HEK293 (cell line): ENCODE measurements around the gene RIN3.

Experiments used
- CTCF ChIA-PET: fragments of 350-600 bp; formaldehyde crosslinking; extraction: SDS; loops from one replicate; lab custom pipeline; 2021; ENCODE audit warnings: antibody characterized with exemption; lab: Yijun Ruan, JAX
- POLR2A ChIA-PET: fragments of 300-600 bp; formaldehyde crosslinking; extraction: SDS; loops from one replicate; lab custom pipeline; 2020; ENCODE audit warnings: antibody characterized with exemption, inconsistent platforms; lab: Yijun Ruan, JAX
- H3K27ac ChIP-seq: fragments of 200-500 bp; sonication (Bioruptor generic); 2 replicates; pipeline ENCODE4 v1.5.1; 2014; ENCODE audit warnings: low read depth, low read length, control low read depth, inconsistent platforms; ENCODE audit errors: extremely low read depth
- H3K36me3 ChIP-seq, 2 experiments: fragments of 200-500 bp in 1 of 2; sonication (Bioruptor generic) in 1 of 2; 1 replicate in 1 of 2; 2 replicates in 1 of 2; pipeline ENCODE4 v1.5.1; 2014 to 2017; ENCODE audit warnings: inconsistent platforms in 2 of 2, low read length in 2 of 2; ENCODE audit not compliant: control insufficient read depth in 2 of 2, insufficient read depth in 1 of 2
- H3K4me1 ChIP-seq: fragments of 200-500 bp; sonication (Bioruptor generic); 2 replicates; pipeline ENCODE4 v1.5.1; 2014; ENCODE audit warnings: mild to moderate bottlenecking, low read length, inconsistent platforms; ENCODE audit not compliant: control insufficient read depth, insufficient read depth
- H3K4me3 ChIP-seq: 2 replicates; pipeline ENCODE4 v1.5.1; 2011; ENCODE audit warnings: low read depth, mild to moderate bottlenecking, control low read depth, low read length, moderate library complexity
- H3K9me3 ChIP-seq: fragments of 200-500 bp; sonication (Bioruptor generic); 2 replicates; pipeline ENCODE4 v1.5.1; 2014; ENCODE audit warnings: low read depth, low read length, inconsistent platforms; ENCODE audit not compliant: control insufficient read depth, insufficient read depth
- GLI2 ChIP-seq: fragments of 450-650 bp; formaldehyde crosslinking; IDR thresholded peaks from 2 replicates; pipeline ENCODE4; 2017; ENCODE audit warnings: missing biosample characterization, missing genetic modification characterization, low read depth, borderline replicate concordance
- IKZF3 ChIP-seq: fragments of 450-650 bp; IDR thresholded peaks from 2 replicates; pipeline ENCODE4 v1.5.0; 2018; ENCODE audit warnings: missing biosample characterization, mild to moderate bottlenecking, missing genetic modification characterization, moderate library complexity
- OVOL3 ChIP-seq: fragments of 450-650 bp; formaldehyde crosslinking; IDR thresholded peaks from 2 replicates; pipeline ENCODE4 v1.5.1; 2016; ENCODE audit warnings: missing biosample characterization, missing genetic modification characterization
- YY1 ChIP-seq: fragments of 450-650 bp; formaldehyde crosslinking; IDR thresholded peaks from 2 replicates; pipeline ENCODE4 v1.5.1; 2018; ENCODE audit warnings: missing biosample characterization, missing genetic modification characterization
- ZBTB1 ChIP-seq: fragments of 450-650 bp; formaldehyde crosslinking; IDR thresholded peaks from 2 replicates; pipeline ENCODE4 v1.5.1; 2016; ENCODE audit warnings: missing biosample characterization, missing genetic modification characterization
- ZBTB20 ChIP-seq: fragments of 450-650 bp; formaldehyde crosslinking; IDR thresholded peaks from 2 replicates; pipeline ENCODE4 v1.5.1; 2016; ENCODE audit warnings: missing biosample characterization, missing genetic modification characterization
- ZEB2 ChIP-seq: fragments of 450-650 bp; formaldehyde crosslinking; IDR thresholded peaks from 2 replicates; pipeline ENCODE4 v1.5.1; 2016; ENCODE audit warnings: missing biosample characterization, missing genetic modification characterization
- ZNF112 ChIP-seq: fragments of 450-650 bp; formaldehyde crosslinking; IDR thresholded peaks from 2 replicates; pipeline ENCODE4 v1.5.0; 2017; ENCODE audit warnings: missing biosample characterization, missing genetic modification characterization
- ZNF132 ChIP-seq: fragments of 450-650 bp; formaldehyde crosslinking; IDR thresholded peaks from 2 replicates; pipeline ENCODE4 v1.5.1; 2017; ENCODE audit warnings: missing biosample characterization, missing genetic modification characterization, borderline replicate concordance
- ZNF155 ChIP-seq: fragments of 450-650 bp; formaldehyde crosslinking; IDR thresholded peaks from 2 replicates; pipeline ENCODE4 v1.5.1; 2016; ENCODE audit warnings: missing biosample characterization, missing genetic modification characterization
- ZNF184 ChIP-seq: fragments of 450-650 bp; IDR thresholded peaks from 2 replicates; pipeline ENCODE4 v1.5.1; 2018; ENCODE audit warnings: missing biosample characterization, mild to moderate bottlenecking, missing genetic modification characterization
- ZNF239 ChIP-seq: fragments of 450-650 bp; formaldehyde crosslinking; IDR thresholded peaks from 2 replicates; pipeline ENCODE4 v1.5.1; 2016; ENCODE audit warnings: missing biosample characterization, missing genetic modification characterization
- ZNF350 ChIP-seq: fragments of 450-650 bp; formaldehyde crosslinking; IDR thresholded peaks from 2 replicates; pipeline ENCODE4 v1.5.0; 2017; ENCODE audit warnings: missing biosample characterization, mild to moderate bottlenecking, missing genetic modification characterization
- ZNF37A ChIP-seq: fragments of 450-650 bp; IDR thresholded peaks from 2 replicates; pipeline ENCODE4 v1.5.1; 2018; ENCODE audit warnings: missing biosample characterization, missing genetic modification characterization
- ZNF433 ChIP-seq: fragments of 450-650 bp; formaldehyde crosslinking; IDR thresholded peaks from 2 replicates; pipeline ENCODE4 v1.5.1; 2016; ENCODE audit warnings: missing biosample characterization, missing genetic modification characterization, low read depth
- ZNF529 ChIP-seq: fragments of 450-650 bp; formaldehyde crosslinking; IDR thresholded peaks from 2 replicates; pipeline ENCODE4 v1.5.1; 2017; ENCODE audit warnings: missing genetic modification characterization, missing biosample characterization; ENCODE audit not compliant: insufficient replicate concordance
- ZNF544 ChIP-seq: fragments of 450-650 bp; formaldehyde crosslinking; IDR thresholded peaks from 2 replicates; pipeline ENCODE4 v1.5.0; 2017; ENCODE audit warnings: missing biosample characterization, missing genetic modification characterization
- ZNF549 ChIP-seq: fragments of 450-650 bp; IDR thresholded peaks from 2 replicates; pipeline ENCODE4 v1.5.1; 2018; ENCODE audit warnings: missing biosample characterization, missing genetic modification characterization, mild to moderate bottlenecking, inconsistent platforms, moderate library complexity
- ZNF561 ChIP-seq: fragments of 450-650 bp; IDR thresholded peaks from 2 replicates; pipeline ENCODE4 v1.5.1; 2018; ENCODE audit warnings: missing biosample characterization, missing genetic modification characterization, borderline replicate concordance
- ZNF626 ChIP-seq: fragments of 450-650 bp; sonication (Bioruptor Pico); formaldehyde crosslinking; IDR thresholded peaks from 2 replicates; pipeline ENCODE4 v1.5.1; 2018; ENCODE audit warnings: missing biosample characterization, missing genetic modification characterization, inconsistent platforms
- ZNF677 ChIP-seq: fragments of 450-650 bp; IDR thresholded peaks from 2 replicates; pipeline ENCODE4 v1.5.0; 2018; ENCODE audit warnings: missing biosample characterization, mild to moderate bottlenecking, missing genetic modification characterization, moderate library complexity
- ZNF791 ChIP-seq: fragments of 450-650 bp; formaldehyde crosslinking; IDR thresholded peaks from 2 replicates; pipeline ENCODE4 v1.5.1; 2016; ENCODE audit warnings: missing biosample characterization, missing genetic modification characterization
- TF ChIP-seq, protein P1 (sequence below): fragments of 450-650 bp; formaldehyde crosslinking; IDR thresholded peaks from 2 replicates; pipeline ENCODE4 v1.5.1; 2016; ENCODE audit warnings: missing biosample characterization, missing genetic modification characterization
- TF ChIP-seq, protein P2 (sequence below): fragments of 450-650 bp; formaldehyde crosslinking; IDR thresholded peaks from 2 replicates; pipeline ENCODE4 v1.5.1; 2016; ENCODE audit warnings: missing biosample characterization, missing genetic modification characterization
- TF ChIP-seq, protein P3 (sequence below): fragments of 450-650 bp; formaldehyde crosslinking; optimal IDR thresholded peaks from 2 replicates; pipeline ENCODE3; 2016; ENCODE audit warnings: missing biosample characterization, mild to moderate bottlenecking, missing genetic modification characterization
- TF ChIP-seq, protein P4 (sequence below): fragments of 450-650 bp; formaldehyde crosslinking; IDR thresholded peaks from 2 replicates; pipeline ENCODE4 v1.5.1; 2016; ENCODE audit warnings: missing biosample characterization, missing genetic modification characterization
- TF ChIP-seq, protein P5 (sequence below): fragments of 450-650 bp; formaldehyde crosslinking; IDR thresholded peaks from 2 replicates; pipeline ENCODE4 v1.5.1; 2017; ENCODE audit warnings: missing biosample characterization, missing genetic modification characterization

Gene RIN3

DNA sequence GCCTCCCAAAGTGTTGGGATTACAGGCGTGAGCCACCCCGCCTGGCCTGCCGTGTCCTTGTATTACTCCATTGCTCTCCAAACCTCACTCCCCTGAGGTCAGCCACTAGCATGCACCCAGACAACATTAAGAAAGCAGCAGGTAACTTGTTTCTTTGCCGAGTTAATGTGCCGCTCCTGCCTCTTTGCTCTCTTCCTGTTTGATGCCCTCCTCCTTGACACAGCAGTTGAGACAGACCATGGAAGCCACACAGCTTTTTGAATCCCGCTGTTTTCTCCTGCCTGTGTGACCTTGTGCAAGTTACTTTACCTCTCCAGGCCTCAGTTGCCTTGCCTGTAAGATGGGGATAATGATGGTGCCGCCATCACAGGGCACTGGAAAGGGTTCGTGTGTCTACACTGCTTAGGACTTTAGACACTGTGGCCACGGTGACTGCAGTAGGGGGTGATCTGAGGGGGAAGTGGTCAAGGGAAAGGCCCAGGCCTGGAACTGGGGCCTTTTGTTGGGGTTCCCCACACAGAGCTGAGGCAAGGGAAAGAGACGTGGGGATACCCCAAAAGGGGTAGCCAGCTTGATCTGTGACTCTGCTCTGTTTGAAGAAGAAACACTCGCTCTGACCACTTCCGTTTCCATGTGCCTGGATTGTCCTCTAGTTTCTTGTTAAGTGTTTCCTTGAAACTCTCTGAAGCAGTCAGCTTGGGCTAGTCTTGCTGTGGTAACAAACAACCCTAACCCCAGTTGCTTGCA, 69.3 kb downstream of the RIN3 start:
- ChIA-PET CTCF (interaction anchor here (0.7 kb wide), 1 partner anchor 1582 kb away, joined by 8 read pairs; no protein-coding TSS in a partner anchor), POLR2A (no interaction called here)
- Histone ChIP-seq H3K9me3 (no peaks in the 10 kb centered on the region), H3K27ac (no peak overlapping the region), H3K4me1 (no peaks in the 10 kb centered on the region), H3K36me3 (no peaks in the 10 kb centered on the region), H3K4me3 (no peak overlapping the region)
- TF ChIP-seq GLI2 (no peak), ZNF155 (tag by site-specific recombination) (no peak), ZNF350 (tag by site-specific recombination) (no peak), ZNF549 (tag by site-specific recombination) (no peak), ZNF132 (no peak), ZNF677 (tag by site-specific recombination) (no peak), ZNF544 (tag by site-specific recombination) (no peak), OVOL3 (tag by site-specific recombination) (no peak), ZBTB20 (tag by site-specific recombination) (no peak), ZNF37A (no peak), ZEB2 (no peak)
- TF ChIP-seq, protein P1, sequence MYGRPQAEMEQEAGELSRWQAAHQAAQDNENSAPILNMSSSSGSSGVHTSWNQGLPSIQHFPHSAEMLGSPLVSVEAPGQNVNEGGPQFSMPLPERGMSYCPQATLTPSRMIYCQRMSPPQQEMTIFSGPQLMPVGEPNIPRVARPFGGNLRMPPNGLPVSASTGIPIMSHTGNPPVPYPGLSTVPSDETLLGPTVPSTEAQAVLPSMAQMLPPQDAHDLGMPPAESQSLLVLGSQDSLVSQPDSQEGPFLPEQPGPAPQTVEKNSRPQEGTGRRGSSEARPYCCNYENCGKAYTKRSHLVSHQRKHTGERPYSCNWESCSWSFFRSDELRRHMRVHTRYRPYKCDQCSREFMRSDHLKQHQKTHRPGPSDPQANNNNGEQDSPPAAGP (tag by site-specific recombination) = no peak

DNA sequence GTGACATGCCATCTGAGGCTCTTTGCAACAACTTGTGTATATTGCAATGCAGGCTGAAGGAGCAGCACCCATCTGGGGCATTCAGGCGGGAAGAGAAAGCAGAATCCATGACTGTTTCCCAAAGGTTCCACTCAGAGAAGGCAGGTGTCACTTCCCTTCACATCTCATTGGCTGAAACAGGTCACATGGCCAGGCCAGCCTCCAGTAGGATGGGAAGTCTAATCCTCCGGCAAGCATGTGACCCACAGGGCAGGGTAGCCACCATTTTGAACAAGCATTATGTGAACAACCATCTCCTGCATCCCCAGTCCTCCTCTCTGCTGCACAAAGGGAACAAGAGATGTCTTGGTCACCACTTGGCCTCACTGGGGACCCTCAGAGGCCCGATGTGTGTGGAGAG, 70.6 kb downstream of the RIN3 start:
- TF ChIP-seq, protein P2, sequence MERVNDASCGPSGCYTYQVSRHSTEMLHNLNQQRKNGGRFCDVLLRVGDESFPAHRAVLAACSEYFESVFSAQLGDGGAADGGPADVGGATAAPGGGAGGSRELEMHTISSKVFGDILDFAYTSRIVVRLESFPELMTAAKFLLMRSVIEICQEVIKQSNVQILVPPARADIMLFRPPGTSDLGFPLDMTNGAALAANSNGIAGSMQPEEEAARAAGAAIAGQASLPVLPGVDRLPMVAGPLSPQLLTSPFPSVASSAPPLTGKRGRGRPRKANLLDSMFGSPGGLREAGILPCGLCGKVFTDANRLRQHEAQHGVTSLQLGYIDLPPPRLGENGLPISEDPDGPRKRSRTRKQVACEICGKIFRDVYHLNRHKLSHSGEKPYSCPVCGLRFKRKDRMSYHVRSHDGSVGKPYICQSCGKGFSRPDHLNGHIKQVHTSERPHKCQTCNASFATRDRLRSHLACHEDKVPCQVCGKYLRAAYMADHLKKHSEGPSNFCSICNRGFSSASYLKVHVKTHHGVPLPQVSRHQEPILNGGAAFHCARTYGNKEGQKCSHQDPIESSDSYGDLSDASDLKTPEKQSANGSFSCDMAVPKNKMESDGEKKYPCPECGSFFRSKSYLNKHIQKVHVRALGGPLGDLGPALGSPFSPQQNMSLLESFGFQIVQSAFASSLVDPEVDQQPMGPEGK (tag by site-specific recombination) = no peak
- TF ChIP-seq, protein P3, sequence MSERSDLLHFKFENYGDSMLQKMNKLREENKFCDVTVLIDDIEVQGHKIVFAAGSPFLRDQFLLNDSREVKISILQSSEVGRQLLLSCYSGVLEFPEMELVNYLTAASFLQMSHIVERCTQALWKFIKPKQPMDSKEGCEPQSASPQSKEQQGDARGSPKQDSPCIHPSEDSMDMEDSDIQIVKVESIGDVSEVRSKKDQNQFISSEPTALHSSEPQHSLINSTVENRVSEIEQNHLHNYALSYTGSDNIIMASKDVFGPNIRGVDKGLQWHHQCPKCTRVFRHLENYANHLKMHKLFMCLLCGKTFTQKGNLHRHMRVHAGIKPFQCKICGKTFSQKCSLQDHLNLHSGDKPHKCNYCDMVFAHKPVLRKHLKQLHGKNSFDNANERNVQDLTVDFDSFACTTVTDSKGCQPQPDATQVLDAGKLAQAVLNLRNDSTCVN (tag by site-specific recombination) = no peak
- TF ChIP-seq ZNF239 (tag by site-specific recombination) (no peak), ZNF561 (tag by site-specific recombination) (no peak), ZNF791 (tag by site-specific recombination) (no peak), ZBTB1 (tag by site-specific recombination) (no peak), ZNF529 (tag by site-specific recombination) (no peak), YY1 (tag by site-specific recombination) (no peak), ZNF626 (tag by site-specific recombination) (no peak), ZNF184 (tag by site-specific recombination) (no peak), ZNF433 (no peak), ZNF112 (tag by site-specific recombination) (no peak), IKZF3 (tag by site-specific recombination) (no peak)
- TF ChIP-seq, protein P4, sequence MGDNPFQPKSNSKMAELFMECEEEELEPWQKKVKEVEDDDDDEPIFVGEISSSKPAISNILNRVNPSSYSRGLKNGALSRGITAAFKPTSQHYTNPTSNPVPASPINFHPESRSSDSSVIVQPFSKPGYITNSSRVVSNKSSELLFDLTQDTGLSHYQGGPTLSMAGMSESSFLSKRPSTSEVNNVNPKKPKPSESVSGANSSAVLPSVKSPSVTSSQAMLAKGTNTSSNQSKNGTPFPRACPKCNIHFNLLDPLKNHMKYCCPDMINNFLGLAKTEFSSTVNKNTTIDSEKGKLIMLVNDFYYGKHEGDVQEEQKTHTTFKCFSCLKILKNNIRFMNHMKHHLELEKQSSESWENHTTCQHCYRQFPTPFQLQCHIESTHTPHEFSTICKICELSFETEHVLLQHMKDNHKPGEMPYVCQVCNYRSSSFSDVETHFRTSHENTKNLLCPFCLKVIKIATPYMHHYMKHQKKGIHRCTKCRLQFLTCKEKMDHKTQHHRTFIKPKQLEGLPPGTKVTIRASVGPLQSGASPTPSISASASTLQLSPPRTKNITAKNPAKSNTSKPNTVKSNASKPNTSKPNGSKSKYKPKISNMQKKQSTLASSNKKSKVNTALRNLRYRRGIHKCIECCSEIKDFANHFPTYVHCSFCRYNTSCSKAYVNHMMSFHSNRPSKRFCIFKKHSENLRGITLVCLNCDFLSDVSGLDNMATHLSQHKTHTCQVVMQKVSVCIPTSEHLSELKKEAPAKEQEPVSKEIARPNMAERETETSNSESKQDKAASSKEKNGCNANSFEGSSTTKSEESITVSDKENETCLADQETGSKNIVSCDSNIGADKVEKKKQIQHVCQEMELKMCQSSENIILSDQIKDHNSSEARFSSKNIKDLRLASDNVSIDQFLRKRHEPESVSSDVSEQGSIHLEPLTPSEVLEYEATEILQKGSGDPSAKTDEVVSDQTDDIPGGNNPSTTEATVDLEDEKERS (tag by site-specific recombination) = no peak
- TF ChIP-seq, protein P5, sequence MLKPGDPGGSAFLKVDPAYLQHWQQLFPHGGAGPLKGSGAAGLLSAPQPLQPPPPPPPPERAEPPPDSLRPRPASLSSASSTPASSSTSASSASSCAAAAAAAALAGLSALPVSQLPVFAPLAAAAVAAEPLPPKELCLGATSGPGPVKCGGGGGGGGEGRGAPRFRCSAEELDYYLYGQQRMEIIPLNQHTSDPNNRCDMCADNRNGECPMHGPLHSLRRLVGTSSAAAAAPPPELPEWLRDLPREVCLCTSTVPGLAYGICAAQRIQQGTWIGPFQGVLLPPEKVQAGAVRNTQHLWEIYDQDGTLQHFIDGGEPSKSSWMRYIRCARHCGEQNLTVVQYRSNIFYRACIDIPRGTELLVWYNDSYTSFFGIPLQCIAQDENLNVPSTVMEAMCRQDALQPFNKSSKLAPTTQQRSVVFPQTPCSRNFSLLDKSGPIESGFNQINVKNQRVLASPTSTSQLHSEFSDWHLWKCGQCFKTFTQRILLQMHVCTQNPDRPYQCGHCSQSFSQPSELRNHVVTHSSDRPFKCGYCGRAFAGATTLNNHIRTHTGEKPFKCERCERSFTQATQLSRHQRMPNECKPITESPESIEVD (tag by site-specific recombination) = no peak
- ChIA-PET POLR2A (no interaction called here), CTCF (no interaction called here)
- Histone ChIP-seq H3K9me3 (no peaks in the 10 kb centered on the region), H3K36me3 (no peaks in the 10 kb centered on the region), H3K4me1 (no peaks in the 10 kb centered on the region), H3K27ac (no peak overlapping the region), H3K4me3 (no peak overlapping the region)
